H1 (cell line): ENCODE results near the gene CCL15. TPM values are rescaled to one million over a fixed set of nuclear protein-coding genes. Genes with fewer than 3 reads are reported as not detected.

ENCODE experiments used
- CTCF ChIA-PET: fragments of 300-600 bp; sonication (Branson Sonifier 250); formaldehyde crosslinking; loops from one replicate; lab custom pipeline; 2021; ENCODE audit not compliant: partially characterized antibody; lab: Charles Lee
- POLR2A ChIA-PET: fragments of 300-600 bp; sonication (Branson Sonifier 250); formaldehyde crosslinking; loops from one replicate; lab custom pipeline; 2021; ENCODE audit warnings: inconsistent platforms; ENCODE audit not compliant: partially characterized antibody; lab: Charles Lee
- DNase-seq, 2 experiments: peaks; one replicate each; pipeline versions ENCODE4 v3.0.0 to v3.0.0-alpha.2; 2010 to 2022; ENCODE audit warnings: low spot score in 2 of 2, low read depth in 1 of 2, mixed read lengths in 1 of 2
- FAIRE-seq: peaks from 2 replicates; lab custom pipeline; 2011; peaks lifted over from hg19 to GRCh38; lab: Jason Lieb, UNC
- H2AFZ ChIP-seq: 2 replicates; pipeline ENCODE4 v1.8.1; 2012; ENCODE audit warnings: low read length, inconsistent platforms
- H2AK5ac ChIP-seq: 2 replicates; pipeline ENCODE4 v1.6.1; 2013; ENCODE audit warnings: low read depth, low read length
- H2BK120ac ChIP-seq: replicated peaks from 2 replicates; pipeline ENCODE3; 2013; ENCODE audit warnings: low read depth, low read length, inconsistent platforms
- H2BK12ac ChIP-seq: 2 replicates; pipeline ENCODE4 v1.6.1; 2013; ENCODE audit warnings: low read depth, low read length
- H2BK15ac ChIP-seq: 2 replicates; pipeline ENCODE4 v1.6.1; 2013; ENCODE audit warnings: low read length
- H2BK20ac ChIP-seq: 2 replicates; pipeline ENCODE4 v1.6.1; 2013; ENCODE audit warnings: low read length
- H2BK5ac ChIP-seq: 2 replicates; pipeline ENCODE4 v1.6.1; 2013; ENCODE audit warnings: low read depth, low read length
- H3K14ac ChIP-seq: 2 replicates; pipeline ENCODE4 v1.6.1; 2013; ENCODE audit warnings: inconsistent platforms; ENCODE audit not compliant: insufficient read length
- H3K18ac ChIP-seq: 2 replicates; pipeline ENCODE4 v1.6.1; 2013; ENCODE audit warnings: low read length; ENCODE audit errors: extremely low read depth
- H3K23ac ChIP-seq: 2 replicates; pipeline ENCODE4 v1.6.1; 2013; ENCODE audit warnings: inconsistent platforms; ENCODE audit not compliant: insufficient read length
- H3K23me2 ChIP-seq: 2 replicates; pipeline ENCODE4 v1.6.1; 2013; ENCODE audit warnings: low read depth, low read length
- H3K27ac ChIP-seq: 2 replicates; pipeline ENCODE4 v1.6.1; 2011; ENCODE audit warnings: low read depth, low read length, inconsistent platforms
- H3K27me3 ChIP-seq, 4 experiments: replicated peaks in 1 of 4; 1 replicate in 1 of 4; 2 replicates in 3 of 4; pipeline versions ENCODE4 v1.6.1 to v1.8.1; 2011 to 2013; ENCODE audit warnings: low read length in 3 of 4, mild to moderate bottlenecking in 3 of 4, inconsistent platforms in 2 of 4, mixed read lengths in 2 of 4, moderate library complexity in 1 of 4; ENCODE audit not compliant: control insufficient read depth in 3 of 4, insufficient read depth in 3 of 4; ENCODE audit errors: extremely low read depth in 1 of 4
- H3K36me3 ChIP-seq, 4 experiments: 2 replicates each; pipeline versions ENCODE4 v1.6.1 to v1.8.1; 2011 to 2013; ENCODE audit warnings: mild to moderate bottlenecking in 4 of 4, low read length in 3 of 4, moderate library complexity in 2 of 4, control low read depth in 1 of 4, inconsistent platforms in 1 of 4; ENCODE audit not compliant: insufficient read depth in 4 of 4, control insufficient read depth in 2 of 4
- H3K4ac ChIP-seq: replicated peaks from 2 replicates; pipeline ENCODE3; 2013; ENCODE audit warnings: low read length, low read depth, mixed read lengths, inconsistent platforms; ENCODE audit not compliant: insufficient read length
- H3K4me1 ChIP-seq, 4 experiments: replicated peaks in 1 of 4; 1 replicate in 1 of 4; 2 replicates in 3 of 4; pipeline versions ENCODE4 v1.6.1 to v1.8.1; 2011 to 2013; ENCODE audit warnings: low read length in 3 of 4, inconsistent platforms in 2 of 4, mixed read lengths in 1 of 4; ENCODE audit not compliant: insufficient read depth in 4 of 4, control insufficient read depth in 3 of 4
- H3K4me2 ChIP-seq, 2 experiments: 2 replicates each; pipeline versions ENCODE4 v1.6.1 to v1.8.1; 2011 to 2013; ENCODE audit warnings: low read depth in 2 of 2, low read length in 2 of 2, control low read depth in 1 of 2, inconsistent platforms in 1 of 2, mild to moderate bottlenecking in 1 of 2; ENCODE audit not compliant: insufficient read depth in 1 of 2
- H3K4me3 ChIP-seq, 4 experiments: fragments of 200-600, 300-600 bp in 1 of 4; sonication (generic), shearing (Covaris generic), sonication (Bioruptor Twin) in 1 of 4; 2 replicates each; pipeline versions ENCODE4 v1.5.1 to v1.8.1; 2011 to 2016; ENCODE audit warnings: low read length in 4 of 4, low read depth in 3 of 4, control low read depth in 2 of 4, inconsistent platforms in 2 of 4, mild to moderate bottlenecking in 2 of 4, mixed read lengths in 1 of 4, moderate library complexity in 1 of 4; ENCODE audit not compliant: insufficient read depth in 2 of 4; ENCODE audit errors: extremely low read depth in 1 of 4
- H3K56ac ChIP-seq: replicated peaks from 2 replicates; pipeline ENCODE3; 2013; ENCODE audit warnings: low read depth, mild to moderate bottlenecking, mixed read lengths, low read length, inconsistent platforms; ENCODE audit not compliant: insufficient read length
- H3K79me1 ChIP-seq: 2 replicates; pipeline ENCODE4 v1.6.1; 2013; ENCODE audit warnings: low read depth, low read length, control low read depth
- H3K79me2 ChIP-seq, 2 experiments: 2 replicates each; pipeline versions ENCODE4 v1.6.1 to v1.8.1; 2012 to 2013; ENCODE audit warnings: low read length in 2 of 2, mild to moderate bottlenecking in 2 of 2, inconsistent platforms in 1 of 2; ENCODE audit not compliant: insufficient read depth in 2 of 2, control insufficient read depth in 1 of 2
- H3K9ac ChIP-seq, 4 experiments: replicated peaks in 1 of 4; 1 replicate in 1 of 4; 2 replicates in 3 of 4; pipeline versions ENCODE4 v1.6.1 to v1.8.1; 2011 to 2013; ENCODE audit warnings: low read depth in 3 of 4, low read length in 3 of 4, control low read depth in 2 of 4, mild to moderate bottlenecking in 2 of 4, moderate library complexity in 2 of 4, inconsistent platforms in 1 of 4; ENCODE audit errors: extremely low read depth in 1 of 4
- H3K9me3 ChIP-seq, 2 experiments: 2 replicates each; pipeline versions ENCODE4 v1.6.1 to v1.8.1; 2012 to 2013; ENCODE audit warnings: mild to moderate bottlenecking in 2 of 2, moderate library complexity in 2 of 2, control low read depth in 1 of 2, inconsistent platforms in 1 of 2, low read depth in 1 of 2, low read length in 1 of 2, mixed read lengths in 1 of 2; ENCODE audit not compliant: insufficient read depth in 2 of 2
- H4K20me1 ChIP-seq, 2 experiments: replicated peaks in 1 of 2; 2 replicates each; pipeline versions ENCODE3 to v1.8.1; 2011 to 2013; ENCODE audit warnings: inconsistent platforms in 2 of 2, low read length in 2 of 2, mild to moderate bottlenecking in 1 of 2; ENCODE audit not compliant: insufficient read depth in 2 of 2, control insufficient read depth in 1 of 2
- H4K5ac ChIP-seq: 2 replicates; pipeline ENCODE4 v1.6.1; 2013; ENCODE audit warnings: low read length, low read depth, mixed read lengths, inconsistent platforms; ENCODE audit not compliant: insufficient read length
- H4K8ac ChIP-seq: 2 replicates; pipeline ENCODE4 v1.8.0; 2013; ENCODE audit warnings: mild to moderate bottlenecking, moderate library complexity, low read length, inconsistent platforms; ENCODE audit not compliant: insufficient read depth; ENCODE audit errors: extremely low read depth
- H4K91ac ChIP-seq: replicated peaks from 2 replicates; pipeline ENCODE3; 2013; ENCODE audit warnings: low read length, mixed read lengths, inconsistent platforms; ENCODE audit not compliant: insufficient read length
- CEBPB ChIP-seq: IDR thresholded peaks from 2 replicates; pipeline ENCODE4 v1.6.1; 2012; ENCODE audit warnings: low read depth, low read length
- CREB1 ChIP-seq: IDR thresholded peaks from 2 replicates; pipeline ENCODE4 v1.6.1; 2012; ENCODE audit warnings: inconsistent platforms
- GTF2F1 ChIP-seq: IDR thresholded peaks from 2 replicates; pipeline ENCODE4 v1.6.1; 2012; ENCODE audit warnings: low read depth, low read length, improper control_type of control experiment, borderline replicate concordance
- HDAC2 ChIP-seq, 2 experiments: fragments of 300-600 bp in 1 of 2; sonication (generic) in 1 of 2; IDR thresholded peaks; 2 replicates each; pipeline ENCODE4 v1.6.1; 2011 to 2012; ENCODE audit warnings: low read depth in 2 of 2, low read length in 2 of 2, mild to moderate bottlenecking in 2 of 2, moderate library complexity in 2 of 2, borderline replicate concordance in 1 of 2, inconsistent platforms in 1 of 2
- HDAC6 ChIP-seq: IDR thresholded peaks from one replicate; pipeline ENCODE4 v1.7.1; 2012; ENCODE audit warnings: low read depth, mild to moderate bottlenecking, inconsistent platforms, low read length, moderate library complexity
- KDM1A ChIP-seq: fragments of 200-600, 300-600 bp; sonication (generic); IDR thresholded peaks from 2 replicates; pipeline ENCODE4 v1.7.1; 2016; ENCODE audit warnings: mild to moderate bottlenecking, low read length, borderline replicate concordance
- NRF1 ChIP-seq: IDR thresholded peaks from 2 replicates; pipeline ENCODE4 v1.6.1; 2011; ENCODE audit warnings: mild to moderate bottlenecking, low read depth, low read length, improper control_type of control experiment
- POU5F1 ChIP-seq: IDR thresholded peaks from 2 replicates; pipeline ENCODE4 v1.6.1; 2011; ENCODE audit warnings: low read depth, mild to moderate bottlenecking, low read length, moderate library complexity
- RBBP5 ChIP-seq: IDR thresholded peaks from 2 replicates; pipeline ENCODE4 v1.7.1; 2012; ENCODE audit warnings: low read depth, mild to moderate bottlenecking, inconsistent platforms, low read length, moderate library complexity, borderline replicate concordance
- SIN3A ChIP-seq, 2 experiments: IDR thresholded peaks in 1 of 2; conservative IDR thresholded peaks in 1 of 2; 2 replicates each; pipeline ENCODE4 v1.6.1; 2011 to 2012; ENCODE audit warnings: low read length in 2 of 2, improper control_type of control experiment in 1 of 2, low read depth in 1 of 2, mild to moderate bottlenecking in 1 of 2
- SP2 ChIP-seq: IDR thresholded peaks from 2 replicates; pipeline ENCODE4 v1.6.1; 2012; ENCODE audit warnings: mild to moderate bottlenecking, low read length, inconsistent platforms
- SRF ChIP-seq: IDR thresholded peaks from 2 replicates; pipeline ENCODE4 v1.6.1; 2011; ENCODE audit warnings: mild to moderate bottlenecking, low read depth, low read length, moderate library complexity
- SUZ12 ChIP-seq: fragments of 200-600 bp; sonication (generic); IDR thresholded peaks from 2 replicates; pipeline ENCODE4 v1.6.1; 2012; ENCODE audit warnings: mild to moderate bottlenecking, inconsistent platforms, low read length, moderate library complexity, mixed read lengths
- TCF12 ChIP-seq: IDR thresholded peaks from 2 replicates; pipeline ENCODE4 v1.6.1; 2011; ENCODE audit warnings: low read depth, mild to moderate bottlenecking, low read length
- ZNF274 ChIP-seq: IDR thresholded peaks from 2 replicates; pipeline ENCODE4 v1.7.0; 2012; ENCODE audit warnings: low read length, borderline replicate concordance; ENCODE audit errors: extremely low read depth
- WGBS, 2 experiments: shearing (Covaris generic) in 1 of 2; methylation state at CpG; one replicate each; pipeline versions ENCODE4 v1.1.6 to v1.1.7; 2013 to 2015; ENCODE audit warnings: low lambda C conversion rate in 2 of 2, mixed read lengths in 2 of 2, inconsistent platforms in 1 of 2, low coverage in 1 of 2, missing lambda C conversion rate in 1 of 2; ENCODE audit not compliant: insufficient replicate concordance in 2 of 2, insufficient coverage in 1 of 2, insufficient read length in 1 of 2; ENCODE audit errors: extremely low coverage in 1 of 2, missing lambda C conversion rate in 1 of 2; 5-methylcytosine and 5-hydroxymethylcytosine counted together
- polyA plus RNA-seq, 7 experiments: library from polyadenylated mRNA; depleted of rRNA in 3 of 7; stranded (reverse) in 5 of 7; unstranded in 2 of 7; fragments of >200 nt in 5 of 7; fragments of 200-250 nt in 2 of 7; gene quantifications; 1 replicate in 5 of 7; 2 replicates in 1 of 7; 4 replicates in 1 of 7; pipeline versions ENCODE4 v1.2.1 to v1.2.3, GENCODE V29; 2011 to 2013; ENCODE audit warnings: missing spikeins in 2 of 7, mixed read lengths in 2 of 7
- total RNA-seq: library from RNA; stranded (reverse); fragmentation: NEBNext Ultra II Directional; extraction: Animal tissue kit (Norgen Biotek cat#: 25700); gene quantifications from 2 replicates; pipeline ENCODE4 v1.2.1, GENCODE V29; 2021

The CCL15 gene
- total and polyA plus RNA-seq, 2 of the 8 experiments (the other 6 are each of a cell fraction or from before 2014, with no cell fraction given) = not detected

GRCh38 chr17:35949401-35949800 is 52.0 kb downstream of the CCL15 start:
- H3K79me1 ChIP-seq = no peaks in the 10 kb centered on the region
- no peak overlapping the region for H2BK15ac ChIP-seq
- H3K23me2 ChIP-seq = no peaks in the 10 kb centered on the region
- no peak overlapping the region for H4K91ac ChIP-seq
- H2BK20ac ChIP-seq = no peak overlapping the region
- no peaks in the 10 kb centered on the region for H3K27me3 ChIP-seq
- H3K18ac ChIP-seq = no peak overlapping the region
- no peak overlapping the region for H2AFZ ChIP-seq
- TF ChIP-seq SIN3A (conservative IDR thresholded peaks at IDR 0.05 in 1 of 2, IDR thresholded peaks at IDR 0.05 in 1 of 2; ENCODE audit: low read depth in 1 of 2, low read length in 2 of 2) = no peak
- no peak for TF ChIP-seq ZNF274
- no peak for TF ChIP-seq GTF2F1
- TF ChIP-seq SP2 = no peak
- no peak for TF ChIP-seq CEBPB
- TF ChIP-seq TCF12 = no peak
- TF ChIP-seq POU5F1 = no peak
- TF ChIP-seq RBBP5 = no peak
- no peak for TF ChIP-seq KDM1A
- no peak for TF ChIP-seq HDAC2 (IDR thresholded peaks at IDR 0.05; ENCODE audit: borderline replicate concordance in 1 of 2, low read depth in 2 of 2, low read length in 2 of 2)
- TF ChIP-seq SUZ12 = no peak
- TF ChIP-seq SRF = no peak
- TF ChIP-seq NRF1 = no peak
- no peak for TF ChIP-seq HDAC6
- no peak for TF ChIP-seq CREB1
- H4K8ac ChIP-seq = no peak overlapping the region
- CTCF ChIA-PET = interaction anchor here (1.0 to 1.4 kb wide), 3 partner anchors 17 to 27 kb away, joined by 3 to 8 read pairs (median 3); no protein-coding TSS in a partner anchor
- no peaks in the 10 kb centered on the region for H3K36me3 ChIP-seq
- no peaks in the 10 kb centered on the region for H3K79me2 ChIP-seq
- no peak overlapping the region for H3K9ac ChIP-seq
- FAIRE-seq (no peak), DNase-seq (no peak)
- no peak overlapping the region for H3K14ac ChIP-seq
- 88% methylated on average over 3 of the region's 3 CpGs; no CpG with 5 or more reads in 1 of the 2 experiments for WGBS, 2 experiments
- no peak overlapping the region for H2BK5ac ChIP-seq
- no peak overlapping the region for H4K5ac ChIP-seq
- no peak overlapping the region for H3K23ac ChIP-seq
- H2BK12ac ChIP-seq = no peak overlapping the region
- H2BK120ac ChIP-seq = no peak overlapping the region
- H3K4me1 ChIP-seq = peaks cover 0 to 7% (median 2%) of the 10 kb centered on the region in 4 experiments; a peak in 4 of 7 replicates
- no peaks in the 10 kb centered on the region for H3K9me3 ChIP-seq
- H3K27ac ChIP-seq = no peak overlapping the region
- H3K4ac ChIP-seq = no peak overlapping the region
- POLR2A ChIA-PET = no interaction called here
- no peak overlapping the region for H3K56ac ChIP-seq
- no peak overlapping the region for H3K4me3 ChIP-seq
- H2AK5ac ChIP-seq = no peak overlapping the region
- no peaks in the 10 kb centered on the region for H4K20me1 ChIP-seq
- H3K4me2 ChIP-seq = no peak overlapping the region
